Left kidney (tissue), 8 donors: Measurements from ENCODE around the gene IFT20. TPM values are rescaled to one million over a fixed set of nuclear protein-coding genes. Genes with fewer than 3 reads are reported as not detected.
A peak's percentile ranks its signal among the peaks of the same experiment; 100 is the strongest.

Source experiments
- DNase-seq: peaks from one replicate; pipeline ENCODE4 v3.0.0-alpha.2; 2013
- long read RNA-seq, 8 donors: transcript quantifications; one replicate each; lab custom pipeline, GENCODE V29; 2026
- polyA plus RNA-seq: library from polyadenylated mRNA; unstranded; fragments of 120-200 nt; gene quantifications from one replicate; pipeline ENCODE4 v1.2.1, GENCODE V29; 2013; ENCODE audit not compliant: insufficient read length

Gene IFT20, protein sequence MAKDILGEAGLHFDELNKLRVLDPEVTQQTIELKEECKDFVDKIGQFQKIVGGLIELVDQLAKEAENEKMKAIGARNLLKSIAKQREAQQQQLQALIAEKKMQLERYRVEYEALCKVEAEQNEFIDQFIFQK
- 62.8 TPM for polyA plus RNA-seq
- long read RNA-seq, donor 1, transcript IFT20-214 (6 exons, 1,071 nt): minor isoform, 7 of 47 reads
- long read RNA-seq, donor 1, transcript IFT20-213 (1 exons, 1,485 nt): major isoform, 18 of 47 reads
- long read RNA-seq, donor 1, transcript IFT20-203 (5 exons, 825 nt): minor isoform, 9 of 47 reads
- long read RNA-seq, donor 1, partial matches to known transcripts: 7 of 47 reads
- long read RNA-seq, donor 1, other reads (novel, unspliced or antisense): 0 of 47 reads
- long read RNA-seq, donor 2, transcript IFT20-213 (1 exons, 1,485 nt): minor isoform, 14 of 64 reads
- long read RNA-seq, donor 2, transcript IFT20-203 (5 exons, 825 nt): major isoform, 16 of 64 reads
- long read RNA-seq, donor 2, partial matches to known transcripts: 13 of 64 reads
- long read RNA-seq, donor 2, other reads (novel, unspliced or antisense): 11 of 64 reads
- long read RNA-seq, donor 3, transcript IFT20-213 (1 exons, 1,485 nt): major isoform, 14 of 35 reads
- long read RNA-seq, donor 3, transcript IFT20-214 (6 exons, 1,071 nt): minor isoform, 6 of 35 reads
- long read RNA-seq, donor 3, partial matches to known transcripts: 6 of 35 reads
- long read RNA-seq, donor 3, other reads (novel, unspliced or antisense): 0 of 35 reads
- long read RNA-seq, donor 4, partial matches to known transcripts: 0 of 4 reads
- long read RNA-seq, donor 4, other reads (novel, unspliced or antisense): 0 of 4 reads
- long read RNA-seq, donor 5, transcript IFT20-203 (5 exons, 825 nt): major isoform, 17 of 57 reads
- long read RNA-seq, donor 5, transcript IFT20-214 (6 exons, 1,071 nt): minor isoform, 11 of 57 reads
- long read RNA-seq, donor 5, transcript IFT20-213 (1 exons, 1,485 nt): minor isoform, 15 of 57 reads
- long read RNA-seq, donor 5, partial matches to known transcripts: 8 of 57 reads
- long read RNA-seq, donor 5, other reads (novel, unspliced or antisense): 0 of 57 reads
- long read RNA-seq, donor 6, transcript IFT20-213 (1 exons, 1,485 nt): minor isoform, 10 of 47 reads
- long read RNA-seq, donor 6, transcript IFT20-203 (5 exons, 825 nt): major isoform, 18 of 47 reads
- long read RNA-seq, donor 6, transcript IFT20-214 (6 exons, 1,071 nt): minor isoform, 6 of 47 reads
- long read RNA-seq, donor 6, partial matches to known transcripts: 10 of 47 reads
- long read RNA-seq, donor 6, other reads (novel, unspliced or antisense): 0 of 47 reads
- long read RNA-seq, donor 7, transcript IFT20-213 (1 exons, 1,485 nt): major isoform, 25 of 66 reads
- long read RNA-seq, donor 7, transcript IFT20-214 (6 exons, 1,071 nt): minor isoform, 10 of 66 reads
- long read RNA-seq, donor 7, transcript IFT20-203 (5 exons, 825 nt): minor isoform, 13 of 66 reads
- long read RNA-seq, donor 7, partial matches to known transcripts: 0 of 66 reads
- long read RNA-seq, donor 7, other reads (novel, unspliced or antisense): 9 of 66 reads
- long read RNA-seq, donor 8, transcript IFT20-203 (5 exons, 825 nt): minor isoform, 5 of 17 reads
- long read RNA-seq, donor 8, transcript IFT20-213 (1 exons, 1,485 nt): major isoform, 8 of 17 reads
- long read RNA-seq, donor 8, partial matches to known transcripts: 0 of 17 reads
- long read RNA-seq, donor 8, other reads (novel, unspliced or antisense): 0 of 17 reads

- DNase-seq: peak; percentile 99
Measured at GRCh38 chr17:28335201-28335958, at the start of gene IFT20, which contains the start of gene TNFAIP1. Gene IFT20 (minus strand): TSS chr17:28335472. CDS start chr17:28331985, 3,487 bp downstream. Gene TNFAIP1 (plus strand): TSS chr17:28335761. CDS start chr17:28339522, 3,761 bp downstream.

DNA sequence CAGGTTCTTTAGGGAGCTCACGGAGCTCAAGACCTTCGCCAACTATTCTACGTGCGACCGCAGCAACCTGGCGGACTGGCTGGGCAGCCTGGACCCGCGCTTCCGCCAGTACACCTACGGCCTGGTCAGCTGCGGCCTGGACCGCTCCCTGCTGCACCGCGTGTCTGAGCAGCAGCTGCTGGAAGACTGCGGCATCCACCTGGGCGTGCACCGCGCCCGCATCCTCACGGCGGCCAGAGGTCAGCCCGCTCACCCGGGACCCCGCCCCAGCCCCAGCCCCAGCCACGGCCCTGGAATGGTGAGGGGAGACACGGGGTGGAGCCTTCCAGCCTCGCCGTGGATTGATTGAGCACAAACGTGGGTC lies 49.7 kb upstream of the IFT20 start:
- no peak for DNase-seq

DNA sequence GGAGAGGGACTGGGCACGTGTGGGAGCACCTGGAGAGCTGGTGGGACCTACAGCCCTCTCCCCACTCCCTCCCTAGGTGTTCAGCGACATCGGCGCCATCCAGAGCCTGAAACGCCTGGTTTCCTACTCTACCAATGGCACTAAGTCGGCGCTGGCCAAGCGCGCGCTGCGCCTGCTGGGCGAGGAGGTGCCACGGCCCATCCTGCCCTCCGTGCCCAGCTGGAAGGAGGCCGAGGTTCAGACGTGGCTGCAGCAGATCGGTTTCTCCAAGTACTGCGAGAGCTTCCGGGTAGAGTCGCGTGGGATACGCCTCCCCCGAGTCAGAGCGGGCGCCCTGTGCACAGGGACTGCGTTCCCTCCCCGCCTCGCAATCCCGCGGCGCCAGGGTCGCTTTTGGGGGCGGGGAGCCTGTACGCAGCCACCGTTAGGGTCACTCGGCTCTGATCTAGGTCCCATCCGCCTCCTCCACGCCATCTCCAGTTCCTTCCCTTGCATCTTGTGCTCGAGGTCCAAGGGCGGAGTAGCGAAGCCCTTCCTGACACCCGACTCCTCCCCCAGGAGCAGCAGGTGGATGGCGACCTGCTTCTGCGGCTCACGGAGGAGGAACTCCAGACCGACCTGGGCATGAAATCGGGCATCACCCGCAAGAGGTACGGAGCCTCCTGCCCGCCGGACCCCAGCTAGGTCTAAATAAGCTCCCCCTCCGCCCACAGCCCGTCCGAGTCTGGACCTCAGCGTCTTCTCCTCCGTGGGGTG lies 49.2 kb upstream of the IFT20 start:
- peak; percentile 37 for DNase-seq

DNA sequence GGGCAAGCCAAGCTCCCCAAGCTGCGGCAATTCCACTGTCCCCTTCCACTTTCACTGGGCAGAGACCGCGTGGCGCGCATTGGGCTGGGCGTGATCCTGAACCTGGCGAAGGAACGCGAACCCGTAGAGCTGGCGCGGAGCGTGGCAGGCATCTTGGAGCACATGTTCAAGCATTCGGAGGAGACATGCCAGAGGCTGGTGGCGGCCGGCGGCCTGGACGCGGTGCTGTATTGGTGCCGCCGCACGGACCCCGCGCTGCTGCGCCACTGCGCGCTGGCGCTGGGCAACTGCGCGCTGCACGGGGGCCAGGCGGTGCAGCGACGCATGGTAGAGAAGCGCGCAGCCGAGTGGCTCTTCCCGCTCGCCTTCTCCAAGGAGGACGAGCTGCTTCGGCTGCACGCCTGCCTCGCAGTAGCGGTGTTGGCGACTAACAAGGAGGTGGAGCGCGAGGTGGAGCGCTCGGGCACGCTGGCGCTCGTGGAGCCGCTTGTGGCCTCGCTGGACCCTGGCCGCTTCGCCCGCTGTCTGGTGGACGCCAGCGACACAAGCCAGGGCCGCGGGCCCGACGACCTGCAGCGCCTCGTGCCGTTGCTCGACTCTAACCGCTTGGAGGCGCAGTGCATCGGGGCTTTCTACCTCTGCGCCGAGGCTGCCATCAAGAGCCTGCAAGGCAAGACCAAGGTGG lies 46.0 kb upstream of the IFT20 start:
- peak; percentile 11 for DNase-seq

DNA sequence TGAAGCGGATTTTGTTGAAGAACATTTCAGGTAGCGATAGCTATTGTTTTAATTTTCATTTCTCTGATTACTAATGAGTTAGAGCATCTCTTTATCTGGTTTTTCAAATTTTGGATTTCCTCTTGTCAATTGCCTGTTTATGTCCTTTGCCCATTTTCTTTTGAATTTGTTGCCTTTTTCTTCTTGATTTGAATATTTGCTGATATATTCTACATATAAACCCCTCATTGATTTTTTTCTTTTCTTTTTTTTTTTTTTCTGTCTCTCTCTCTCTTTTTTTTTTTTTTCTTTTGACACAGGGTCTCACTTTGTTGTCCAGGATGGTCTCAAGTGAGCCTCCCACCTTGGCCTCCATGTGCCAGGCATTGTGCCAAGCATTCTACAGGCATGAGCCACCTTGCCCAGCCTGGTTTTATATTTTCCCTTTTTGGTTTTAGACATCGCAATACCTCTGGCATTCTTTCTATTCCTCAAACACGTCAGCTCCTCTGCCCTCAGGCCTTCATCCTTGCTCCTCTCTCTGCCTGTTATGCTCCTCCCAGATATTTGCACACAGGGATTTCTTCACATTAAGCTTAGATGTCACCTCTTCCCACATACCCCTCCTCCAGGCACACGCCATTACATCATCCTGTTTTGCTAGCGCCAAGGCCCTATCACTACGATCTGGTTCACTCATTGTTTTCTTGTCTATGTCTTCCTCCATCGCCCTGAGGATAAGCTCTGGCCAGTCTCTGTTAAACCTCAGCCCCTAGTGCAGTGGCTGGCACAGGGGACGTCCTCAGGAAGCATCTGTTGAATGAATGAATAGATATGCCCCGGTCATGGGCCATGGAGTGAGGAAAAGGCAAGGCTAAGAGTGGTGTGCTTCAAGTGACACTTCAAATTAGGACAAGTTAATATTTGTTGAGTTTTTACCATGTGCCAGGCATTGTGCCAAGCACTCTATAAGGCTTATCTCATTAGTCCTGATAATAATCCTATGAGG lies 44.8 kb upstream of the IFT20 start:
- DNase-seq: no peak

- no peak for DNase-seq
Measured at GRCh38 chr17:28372945-28373274, 37.6 kb upstream of the IFT20 start.

- DNase-seq: peak; percentile 3
Measured at GRCh38 chr17:28372203-28372944, 37.1 kb upstream of the IFT20 start.

- DNase-seq: peak; percentile 89
Measured at GRCh38 chr17:28371245-28372202, 36.3 kb upstream of the IFT20 start, which contains the start of gene SARM1. Gene SARM1 (plus strand): TSS chr17:28371694. CDS start chr17:28372033, 339 bp downstream.

DNA sequence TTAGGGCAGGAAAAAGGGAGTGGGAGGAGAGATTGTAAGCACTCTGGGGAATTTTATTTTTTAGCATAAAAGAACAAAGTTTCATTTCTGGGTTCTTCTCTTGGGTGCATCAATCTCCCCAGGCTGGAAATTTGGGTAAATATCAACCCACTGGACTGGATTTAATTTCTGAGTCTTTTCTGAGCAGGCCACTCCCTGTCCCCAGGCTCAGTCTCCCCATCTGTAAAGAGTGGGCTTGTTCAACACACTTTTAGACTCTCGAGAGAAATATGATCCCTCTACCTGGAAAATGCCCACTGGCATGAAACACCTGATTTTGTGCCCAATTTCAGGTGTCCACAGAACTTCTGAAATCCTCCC lies 35.5 kb upstream of the IFT20 start:
- DNase-seq: no peak

GRCh38 chr17:28370035-28370743 lies 34.9 kb upstream of the IFT20 start, which contains the start of gene VTN:
Gene VTN (minus strand): TSS chr17:28370307. CDS start chr17:28370203, 104 bp downstream.
- DNase-seq: no peak

DNA sequence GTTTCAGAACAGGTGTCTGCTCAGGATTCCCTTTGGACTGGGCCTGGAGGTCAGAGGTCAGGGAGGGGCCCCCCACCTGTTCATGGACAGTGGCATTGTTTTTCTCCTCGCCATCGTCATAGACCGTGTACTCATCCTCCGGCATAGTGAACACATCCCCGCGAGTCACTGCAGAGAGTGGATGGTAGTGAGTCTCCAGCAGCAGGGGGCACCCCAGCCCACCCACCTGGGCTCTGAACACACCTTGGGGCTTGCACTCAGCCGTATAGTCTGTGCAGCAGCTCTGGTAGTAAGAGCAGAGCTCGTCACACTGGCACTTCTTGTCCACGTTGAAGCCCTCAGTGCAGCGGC lies 34.4 kb upstream of the IFT20 start:
- no peak for DNase-seq

- DNase-seq: no peak
Measured at GRCh38 chr17:28368915-28369683, 33.8 kb upstream of the IFT20 start.

DNA sequence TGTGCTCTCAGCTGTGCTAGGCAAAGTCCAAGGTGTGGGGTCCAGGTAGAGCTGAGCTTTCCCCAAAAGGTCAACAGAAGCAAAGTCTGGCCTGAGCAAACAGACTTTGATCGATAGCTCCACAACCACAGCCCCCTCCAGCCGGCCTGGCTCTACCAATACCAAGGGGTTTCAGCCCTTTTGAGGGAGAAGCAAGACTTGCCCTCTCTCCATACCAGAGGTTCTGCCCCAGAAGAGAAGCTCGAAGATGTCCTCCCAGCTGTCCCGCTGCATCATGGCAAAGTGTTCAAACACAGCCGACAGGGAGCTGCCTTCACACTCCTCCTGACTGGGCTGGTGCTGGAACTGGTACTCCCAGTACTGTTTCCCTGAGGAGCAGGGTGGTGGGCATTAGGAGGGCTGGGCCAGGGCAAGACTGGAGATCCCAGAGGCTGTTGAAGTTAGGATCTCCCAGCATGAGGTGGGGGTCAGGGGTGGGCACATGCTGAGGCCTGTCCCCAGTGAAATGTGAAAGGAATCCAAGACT lies 33.1 kb upstream of the IFT20 start:
- no peak for DNase-seq
